Measurements from ENCODE around the gene FAM53A.
A peak's percentile ranks its signal among the peaks of the same experiment; 100 is the strongest.
"Not testable (repeated sequence)": the region's sequence is repeated elsewhere in the genome, so short reads cannot be mapped to it uniquely, and the experiment has no call there.

FAM53A gene

GRCh38 chr4:1684506-1685234, 557 bp upstream of the FAM53A start:
- peak; percentile 99 for DNase-seq

- DNase-seq = no peak
These were observed 815 bp downstream of the FAM53A start for GRCh38 chr4:1683261-1683735.

GRCh38 chr4:1682860-1683259, 1.3 kb downstream of the FAM53A start:
- no peak for DNase-seq

GRCh38 chr4:1678244-1678643, 5.9 kb downstream of the FAM53A start:
- no peak for DNase-seq

- DNase-seq = no peak
These were observed 7.2 kb downstream of the FAM53A start for GRCh38 chr4:1676605-1677525.

- DNase-seq = no peak
These were observed 8.3 kb downstream of the FAM53A start for GRCh38 chr4:1675802-1676137.

- DNase-seq = no peak
These were observed 8.8 kb downstream of the FAM53A start for GRCh38 chr4:1675136-1675801.

- no peak for DNase-seq
These were observed 9.4 kb downstream of the FAM53A start for GRCh38 chr4:1674682-1675081.

GRCh38 chr4:1673671-1674070, 10.4 kb downstream of the FAM53A start:
- no peak for DNase-seq

- not testable (repeated sequence) for DNase-seq
These were observed 13.1 kb downstream of the FAM53A start for GRCh38 chr4:1671011-1671410.

- DNase-seq = no peak
These were observed 13.8 kb downstream of the FAM53A start for GRCh38 chr4:1670279-1670678.

- no peak for DNase-seq
These were observed 14.3 kb downstream of the FAM53A start for GRCh38 chr4:1669850-1670249.

- no peak for DNase-seq
These were observed 14.8 kb downstream of the FAM53A start for GRCh38 chr4:1669270-1669669.

GRCh38 chr4:1668488-1668840, 15.6 kb downstream of the FAM53A start:
- no peak for DNase-seq

- no peak for DNase-seq
These were observed 16.8 kb downstream of the FAM53A start for GRCh38 chr4:1667273-1667672.

GRCh38 chr4:1666391-1666790, 17.7 kb downstream of the FAM53A start:
- no peak for DNase-seq

- DNase-seq = no peak
These were observed 20.0 kb downstream of the FAM53A start for GRCh38 chr4:1664141-1664540.

- no peak for DNase-seq
These were observed 20.6 kb downstream of the FAM53A start for GRCh38 chr4:1663549-1663948.

- no peak for DNase-seq
These were observed 22.4 kb downstream of the FAM53A start for GRCh38 chr4:1661695-1662094.

- no peak for DNase-seq
These were observed 23.0 kb downstream of the FAM53A start for GRCh38 chr4:1660948-1661677.

- no peak for DNase-seq
These were observed 24.7 kb downstream of the FAM53A start for GRCh38 chr4:1659104-1660043.

- DNase-seq = no peak
These were observed 25.5 kb downstream of the FAM53A start for GRCh38 chr4:1658581-1658980.

Measured in activated CD4-positive, CD25-positive, alpha-beta regulatory T cell treated with anti-CD3 and anti-CD28 coated beads, Interleukin-2, amount 50 U/mL, for 72 hours (primary cell).